Suprapubic skin (tissue), 4 donors: Measurements from ENCODE around the gene ST6GAL1. TPM values are rescaled to one million over a fixed set of nuclear protein-coding genes. Genes with fewer than 3 reads are reported as not detected.
A peak's percentile ranks its signal among the peaks of the same experiment; 100 is the strongest.
"Not testable (repeated sequence)": the region's sequence is repeated elsewhere in the genome, so short reads cannot be mapped to it uniquely, and the experiment has no call there.

Experiments used
- DNase-seq, 2 donors: peaks; one replicate each; pipeline ENCODE4 v3.0.0-alpha.2; 2019; ENCODE audit warnings: low spot score in 2 of 2
- H3K27ac ChIP-seq: fragments of 200-600 bp; sonication (generic); one replicate; pipeline ENCODE4 v1.5.1; 2019
- H3K27me3 ChIP-seq: fragments of 200-600 bp; sonication (generic); one replicate; pipeline ENCODE4 v1.5.1; 2019
- H3K36me3 ChIP-seq: fragments of 200-600 bp; sonication (generic); one replicate; pipeline ENCODE4 v1.5.1; 2019
- H3K4me1 ChIP-seq: fragments of 200-600 bp; sonication (generic); one replicate; pipeline ENCODE4 v1.5.1; 2019
- H3K4me3 ChIP-seq: fragments of 200-600 bp; sonication (generic); one replicate; pipeline ENCODE4 v1.5.1; 2019; ENCODE audit warnings: mild to moderate bottlenecking
- H3K9me3 ChIP-seq: fragments of 200-600 bp; sonication (generic); one replicate; pipeline ENCODE4 v1.5.1; 2019
- EP300 ChIP-seq: sonication (generic); formaldehyde crosslinking; IDR thresholded peaks from one replicate; pipeline ENCODE4 v1.6.1; 2017; ENCODE audit warnings: antibody characterized with exemption
- POLR2A ChIP-seq, 2 donors: fragments of 450-650 bp; IDR thresholded peaks; one replicate each; pipeline ENCODE4 v1.6.1; 2017; ENCODE audit warnings: antibody characterized with exemption in 2 of 2, mild to moderate bottlenecking in 2 of 2, moderate library complexity in 2 of 2
- POLR2AphosphoS5 ChIP-seq, 3 donors: sonication (generic); formaldehyde crosslinking; IDR thresholded peaks; one replicate each; pipeline ENCODE4 v1.6.1; 2017; ENCODE audit warnings: antibody characterized with exemption in 3 of 3
- WGBS: methylation state at CpG from one replicate; pipeline ENCODE4 v1.1.5; 2018; 5-methylcytosine and 5-hydroxymethylcytosine counted together
- total RNA-seq, 4 donors: library from RNA; depleted of rRNA; stranded (reverse); fragments of >200 nt; gene quantifications; one replicate each; pipeline ENCODE4 v1.1.0, GENCODE V29; 2016
- TF ChIP-seq, protein P1 (sequence below), 2 donors: fragments of 200-600 bp in 1 of 2; fragments of 450-650 bp in 1 of 2; sonication (generic) in 1 of 2; IDR thresholded peaks; one replicate each; pipeline ENCODE4 v1.5.1; 2016 to 2019; ENCODE audit warnings: antibody characterized with exemption in 2 of 2, mild to moderate bottlenecking in 1 of 2, moderate library complexity in 1 of 2

ST6GAL1 gene
- total RNA-seq, 4 donors from 2014 or later = 23.9 to 42.2 (median 31.9) TPM

GRCh38 chr3:186949281-186949982, 19.1 kb downstream of the ST6GAL1 start:
- H3K36me3 ChIP-seq = no peaks in the 10 kb centered on the region
- 65% methylated on average over 7 of the region's 7 CpGs for WGBS
- no peak for DNase-seq
- H3K4me3 ChIP-seq = no peak overlapping the region
- H3K27ac ChIP-seq = peak overlapping the region; percentile 64
- no peaks in the 10 kb centered on the region for H3K27me3 ChIP-seq
- no peaks in the 10 kb centered on the region for H3K9me3 ChIP-seq
- TF ChIP-seq POLR2AphosphoS5 (IDR thresholded peaks at IDR 0.05) = no peak
- TF ChIP-seq POLR2A (IDR thresholded peaks at IDR 0.05) = no peak
- no peak for TF ChIP-seq EP300
- TF ChIP-seq, protein P1, sequence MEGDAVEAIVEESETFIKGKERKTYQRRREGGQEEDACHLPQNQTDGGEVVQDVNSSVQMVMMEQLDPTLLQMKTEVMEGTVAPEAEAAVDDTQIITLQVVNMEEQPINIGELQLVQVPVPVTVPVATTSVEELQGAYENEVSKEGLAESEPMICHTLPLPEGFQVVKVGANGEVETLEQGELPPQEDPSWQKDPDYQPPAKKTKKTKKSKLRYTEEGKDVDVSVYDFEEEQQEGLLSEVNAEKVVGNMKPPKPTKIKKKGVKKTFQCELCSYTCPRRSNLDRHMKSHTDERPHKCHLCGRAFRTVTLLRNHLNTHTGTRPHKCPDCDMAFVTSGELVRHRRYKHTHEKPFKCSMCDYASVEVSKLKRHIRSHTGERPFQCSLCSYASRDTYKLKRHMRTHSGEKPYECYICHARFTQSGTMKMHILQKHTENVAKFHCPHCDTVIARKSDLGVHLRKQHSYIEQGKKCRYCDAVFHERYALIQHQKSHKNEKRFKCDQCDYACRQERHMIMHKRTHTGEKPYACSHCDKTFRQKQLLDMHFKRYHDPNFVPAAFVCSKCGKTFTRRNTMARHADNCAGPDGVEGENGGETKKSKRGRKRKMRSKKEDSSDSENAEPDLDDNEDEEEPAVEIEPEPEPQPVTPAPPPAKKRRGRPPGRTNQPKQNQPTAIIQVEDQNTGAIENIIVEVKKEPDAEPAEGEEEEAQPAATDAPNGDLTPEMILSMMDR (IDR thresholded peaks at IDR 0.05) = no peak
- H3K4me1 ChIP-seq = peaks cover 37% of the 10 kb centered on the region

DNA sequence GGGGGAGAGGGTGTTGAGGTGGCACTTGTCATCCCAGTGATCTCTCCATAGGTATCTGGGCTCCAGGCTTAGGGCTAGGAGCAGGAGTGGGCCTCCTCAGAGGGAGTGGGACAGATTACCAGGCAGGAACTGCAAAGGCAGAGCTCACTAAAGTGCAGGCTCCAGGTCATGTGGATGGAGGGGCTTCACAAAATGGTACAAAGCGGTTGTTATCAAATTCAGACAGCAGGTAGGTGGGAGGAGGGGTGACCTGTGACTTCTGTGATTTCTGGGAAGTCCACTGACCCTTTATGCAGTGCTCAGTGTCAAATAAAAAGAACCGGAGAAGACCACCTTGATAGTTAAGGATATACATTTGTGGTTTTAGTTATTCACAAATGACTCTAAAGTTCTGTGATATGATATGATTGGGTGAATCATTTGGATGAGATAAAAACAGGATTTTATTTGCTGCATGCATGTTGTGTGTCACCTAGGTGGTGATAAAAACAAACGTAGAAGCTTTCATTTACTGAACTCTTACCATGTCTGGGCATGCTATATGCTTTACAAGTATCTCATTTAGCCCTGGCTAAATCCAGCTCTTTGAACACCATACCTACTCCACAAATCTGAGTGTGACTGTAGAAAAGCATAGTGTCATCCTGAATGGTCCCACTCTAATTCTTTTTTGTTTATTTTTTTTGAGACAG, 20.2 kb downstream of the ST6GAL1 start:
- TF ChIP-seq, protein P1 (IDR thresholded peaks at IDR 0.05) = no peak
- TF ChIP-seq EP300 (no peak), POLR2AphosphoS5 (IDR thresholded peaks at IDR 0.05) (no peak), POLR2A (IDR thresholded peaks at IDR 0.05) (no peak)
- Histone ChIP-seq H3K9me3 (no peaks in the 10 kb centered on the region), H3K27me3 (no peaks in the 10 kb centered on the region), H3K27ac (peak overlapping the region; percentile 64), H3K36me3 (no peaks in the 10 kb centered on the region), H3K4me3 (no peak overlapping the region), H3K4me1 (peaks cover 37% of the 10 kb centered on the region)
- no peak for DNase-seq
- WGBS = 79% methylated on average over 3 of the region's 3 CpGs

GRCh38 chr3:186951640-186952552, 21.6 kb downstream of the ST6GAL1 start:
- no peak for DNase-seq
- no peak overlapping the region for H3K4me3 ChIP-seq
- no peaks in the 10 kb centered on the region for H3K9me3 ChIP-seq
- TF ChIP-seq EP300 (no peak), POLR2AphosphoS5 (IDR thresholded peaks at IDR 0.05) (no peak), POLR2A (IDR thresholded peaks at IDR 0.05) (no peak)
- TF ChIP-seq, protein P1 (IDR thresholded peaks at IDR 0.05) = no peak
- no peaks in the 10 kb centered on the region for H3K36me3 ChIP-seq
- H3K27me3 ChIP-seq = no peaks in the 10 kb centered on the region
- whole genome bisulfite sequencing = 93% methylated on average over 7 of the region's 7 CpGs
- no peak overlapping the region for H3K27ac ChIP-seq
- H3K4me1 ChIP-seq = peaks cover 37% of the 10 kb centered on the region

- no peak overlapping the region for H3K4me3 ChIP-seq
- no peaks in the 10 kb centered on the region for H3K27me3 ChIP-seq
- H3K36me3 ChIP-seq = no peaks in the 10 kb centered on the region
- H3K9me3 ChIP-seq = no peaks in the 10 kb centered on the region
- TF ChIP-seq POLR2A (IDR thresholded peaks at IDR 0.05) (no peak), EP300 (no peak), POLR2AphosphoS5 (IDR thresholded peaks at IDR 0.05) (no peak)
- TF ChIP-seq, protein P1 (IDR thresholded peaks at IDR 0.05) = no peak
- H3K27ac ChIP-seq = no peak overlapping the region
- peaks cover 26% of the 10 kb centered on the region for H3K4me1 ChIP-seq
- 60% methylated on average over 4 of the region's 4 CpGs for WGBS
- no peak for DNase-seq
Observed at GRCh38 chr3:186953011-186953487, 22.7 kb downstream of the ST6GAL1 start.

DNA sequence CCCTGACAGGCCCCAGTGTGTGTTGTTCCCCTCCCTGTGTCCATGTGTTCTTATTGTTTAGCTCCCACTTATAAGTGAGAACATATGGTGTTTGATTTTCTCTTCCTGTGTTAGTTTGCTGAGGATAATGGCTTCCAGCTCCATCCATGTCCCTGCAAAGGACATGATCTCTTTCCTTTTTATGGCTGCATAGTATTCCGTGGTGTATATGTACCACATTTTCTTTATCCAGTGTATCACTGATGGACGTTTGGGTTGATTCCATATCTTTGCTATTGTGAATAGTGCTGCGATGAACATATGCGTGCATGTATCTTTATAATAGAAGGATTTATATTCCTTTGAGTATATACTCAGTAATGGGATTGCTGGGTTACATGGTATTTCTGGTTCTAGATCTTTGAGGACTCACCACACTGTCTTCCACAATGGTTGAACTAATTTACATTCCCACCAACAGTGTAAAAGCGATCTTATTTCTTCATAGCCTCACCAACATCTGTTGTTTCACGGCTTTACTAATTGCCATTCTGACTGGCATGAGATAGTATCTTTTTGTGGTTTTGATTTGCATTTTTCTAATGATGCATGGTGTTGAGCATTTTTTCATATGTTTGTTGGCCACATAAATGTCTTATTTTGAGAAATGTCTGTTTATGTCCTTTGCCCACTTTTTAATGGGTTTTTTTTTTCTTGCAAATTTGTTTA, 23.8 kb downstream of the ST6GAL1 start:
- H3K4me3 ChIP-seq, DNase-seq, H3K36me3 ChIP-seq, H3K27me3 ChIP-seq, H3K9me3 ChIP-seq, H3K27ac ChIP-seq: not testable (repeated sequence)
- 78% methylated on average over 6 of the region's 6 CpGs for WGBS
- H3K4me1 ChIP-seq = peaks cover 22% of the 10 kb centered on the region
